Smooth muscle cell (in vitro differentiated cells): ENCODE data around the gene PRKCE. TPM values are rescaled to one million over a fixed set of nuclear protein-coding genes. Genes with fewer than 3 reads are reported as not detected.

Experiments
- DNase-seq: peaks from one replicate; lab custom pipeline; 2025; ENCODE audit not compliant: unreplicated experiment; lab: John Stamatoyannopoulos, UW
- H2AFZ ChIP-seq: fragments of 200-600 bp; sonication (generic); 2 replicates; pipeline ENCODE4 v1.6.0; 2016; ENCODE audit warnings: antibody characterized with exemption, low read depth, mild to moderate bottlenecking
- H3F3A ChIP-seq: fragments of 200-600 bp; sonication (generic); 2 replicates; pipeline ENCODE4 v1.6.0; 2017; ENCODE audit warnings: antibody characterized with exemption, low read depth
- H3K27ac ChIP-seq: fragments of 200-600 bp; sonication (generic); 2 replicates; pipeline ENCODE4 v1.5.1; 2016; ENCODE audit warnings: low read depth, mild to moderate bottlenecking
- H3K27me3 ChIP-seq: fragments of 200-600 bp; sonication (generic); 2 replicates; pipeline ENCODE4 v1.6.1; 2016; ENCODE audit warnings: low read depth, mild to moderate bottlenecking
- H3K36me3 ChIP-seq: fragments of 200-600 bp; sonication (generic); 2 replicates; pipeline ENCODE4 v1.5.1; 2016; ENCODE audit warnings: low read depth
- H3K4me1 ChIP-seq: fragments of 200-600 bp; sonication (generic); 2 replicates; pipeline ENCODE4 v1.5.1; 2016; ENCODE audit warnings: low read depth
- H3K4me2 ChIP-seq: fragments of 200-600 bp; sonication (generic); 2 replicates; pipeline ENCODE4 v1.6.0; 2016; ENCODE audit warnings: mild to moderate bottlenecking
- H3K4me3 ChIP-seq: fragments of 200-600 bp; sonication (generic); 2 replicates; pipeline ENCODE4 v1.5.1; 2016; ENCODE audit warnings: mild to moderate bottlenecking
- H3K79me2 ChIP-seq: fragments of 200-600 bp; sonication (generic); 2 replicates; pipeline ENCODE4 v1.6.0; 2016; ENCODE audit warnings: low read depth, mild to moderate bottlenecking
- H3K9ac ChIP-seq: fragments of 200-600 bp; sonication (generic); 2 replicates; pipeline ENCODE4 v1.6.0; 2016; ENCODE audit warnings: low read depth
- H3K9me3 ChIP-seq: fragments of 200-600 bp; sonication (generic); replicated peaks from 2 replicates; pipeline ENCODE4 v1.5.1; 2016; ENCODE audit warnings: low read depth
- H4K20me1 ChIP-seq: fragments of 200-600 bp; sonication (generic); 2 replicates; pipeline ENCODE4 v1.6.0; 2016; ENCODE audit warnings: low read depth
- WGBS: methylation state at CpG from one replicate; pipeline ENCODE4 v1.1.7; 2016; ENCODE audit warnings: low lambda C conversion rate; 5-methylcytosine and 5-hydroxymethylcytosine counted together
- polyA plus RNA-seq: library from polyadenylated mRNA; unstranded; fragments of >200 nt; fragmentation: Nextera tagmentation; extraction: Ambion mirVana; gene quantifications from 2 replicates; pipeline ENCODE4 v1.2.1, GENCODE V29; 2016
- total RNA-seq: library from RNA; depleted of rRNA; stranded (reverse); fragments of >200 nt; gene quantifications from 2 replicates; pipeline ENCODE4 v1.2.3, GENCODE V29; 2014
- TF ChIP-seq, protein P1 (sequence below): fragments of 200-600 bp; sonication (generic); IDR thresholded peaks from 2 replicates; pipeline ENCODE4 v1.5.1; 2017; ENCODE audit warnings: borderline replicate concordance, mild to moderate bottlenecking, antibody characterized with exemption; ENCODE audit not compliant: insufficient read depth, poor library complexity, severe bottlenecking

PRKCE gene
- total and polyA plus RNA-seq, 2 experiments from 2014 or later, result 20.6 to 29.1 TPM

DNA sequence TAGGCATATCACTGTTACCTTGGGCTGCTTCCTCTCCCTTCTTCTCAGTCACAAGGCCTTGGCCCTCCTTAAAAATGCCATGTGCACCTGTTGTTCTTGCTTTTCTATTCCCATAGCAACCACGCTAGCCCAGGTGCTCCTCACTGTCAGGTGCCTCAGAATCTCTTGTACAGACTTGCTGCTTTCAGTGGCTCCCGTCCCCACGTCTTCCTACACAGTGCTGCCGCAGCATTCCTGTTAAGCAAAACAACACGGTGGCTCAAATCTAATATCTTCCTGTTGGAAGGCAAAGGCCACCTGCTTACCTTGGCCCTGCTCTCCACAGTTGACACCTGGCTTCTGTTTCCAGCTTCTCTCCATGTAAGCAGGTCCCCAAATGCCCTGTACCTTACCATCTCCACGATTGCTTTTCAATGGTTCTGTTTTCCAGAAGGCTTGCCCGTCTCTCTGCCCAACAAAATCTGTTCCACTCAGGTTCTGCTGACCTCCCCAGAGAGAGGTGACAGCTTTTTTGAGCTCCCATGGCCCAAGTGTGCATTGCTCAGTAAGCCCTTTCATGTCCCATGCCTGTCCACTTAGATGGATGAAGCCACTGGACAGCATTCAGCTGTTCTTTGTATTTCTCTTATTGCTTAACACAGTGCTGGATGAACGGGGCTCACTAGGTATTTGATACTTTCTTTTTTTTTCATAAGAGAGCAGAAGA lies 240.4 kb downstream of the PRKCE start:
- WGBS, result 80% methylated on average over 8 of the region's 8 CpGs
- no peaks in the 10 kb centered on the region for H3K36me3 ChIP-seq
- no peak overlapping the region for H2AFZ ChIP-seq
- H3K79me2 ChIP-seq, result peaks cover 19% of the 10 kb centered on the region
- H3K4me3 ChIP-seq, result no peak overlapping the region
- no peak overlapping the region for H3K9ac ChIP-seq
- H3K27me3 ChIP-seq, result no peaks in the 10 kb centered on the region
- no peak overlapping the region for H3K27ac ChIP-seq
- no peak overlapping the region for H3K4me2 ChIP-seq
- no peaks in the 10 kb centered on the region for H3K9me3 ChIP-seq
- H3K4me1 ChIP-seq, result peaks cover 7% of the 10 kb centered on the region
- peaks cover 6% of the 10 kb centered on the region for H3F3A ChIP-seq
- no peak for DNase-seq
- TF ChIP-seq, protein P1, sequence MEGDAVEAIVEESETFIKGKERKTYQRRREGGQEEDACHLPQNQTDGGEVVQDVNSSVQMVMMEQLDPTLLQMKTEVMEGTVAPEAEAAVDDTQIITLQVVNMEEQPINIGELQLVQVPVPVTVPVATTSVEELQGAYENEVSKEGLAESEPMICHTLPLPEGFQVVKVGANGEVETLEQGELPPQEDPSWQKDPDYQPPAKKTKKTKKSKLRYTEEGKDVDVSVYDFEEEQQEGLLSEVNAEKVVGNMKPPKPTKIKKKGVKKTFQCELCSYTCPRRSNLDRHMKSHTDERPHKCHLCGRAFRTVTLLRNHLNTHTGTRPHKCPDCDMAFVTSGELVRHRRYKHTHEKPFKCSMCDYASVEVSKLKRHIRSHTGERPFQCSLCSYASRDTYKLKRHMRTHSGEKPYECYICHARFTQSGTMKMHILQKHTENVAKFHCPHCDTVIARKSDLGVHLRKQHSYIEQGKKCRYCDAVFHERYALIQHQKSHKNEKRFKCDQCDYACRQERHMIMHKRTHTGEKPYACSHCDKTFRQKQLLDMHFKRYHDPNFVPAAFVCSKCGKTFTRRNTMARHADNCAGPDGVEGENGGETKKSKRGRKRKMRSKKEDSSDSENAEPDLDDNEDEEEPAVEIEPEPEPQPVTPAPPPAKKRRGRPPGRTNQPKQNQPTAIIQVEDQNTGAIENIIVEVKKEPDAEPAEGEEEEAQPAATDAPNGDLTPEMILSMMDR, result no peak
- H4K20me1 ChIP-seq, result peaks cover 99% of the 10 kb centered on the region

DNA sequence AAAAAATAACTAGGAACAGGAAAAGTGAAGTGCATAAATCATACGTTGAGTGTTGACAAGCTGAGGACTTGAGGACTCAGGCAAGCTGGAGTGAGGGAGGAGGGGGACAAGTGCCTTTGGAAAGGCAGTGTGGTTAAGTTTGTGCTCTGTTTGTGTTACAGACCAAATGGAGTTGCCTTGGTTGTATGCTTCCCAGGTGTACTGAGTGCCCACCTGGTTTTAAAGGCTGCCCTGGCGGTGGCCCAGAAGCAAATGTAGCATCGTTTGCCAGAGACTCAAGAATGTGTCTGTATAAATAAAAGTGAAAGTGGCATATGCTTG lies 240.9 kb downstream of the PRKCE start:
- Histone ChIP-seq H3K27me3 (no peaks in the 10 kb centered on the region), H3K36me3 (no peaks in the 10 kb centered on the region), H2AFZ (no peak overlapping the region), H3K4me1 (peaks cover 7% of the 10 kb centered on the region), H3K4me2 (no peak overlapping the region), H3F3A (peaks cover 2% of the 10 kb centered on the region), H3K79me2 (peaks cover 22% of the 10 kb centered on the region), H3K27ac (no peak overlapping the region), H3K9ac (no peak overlapping the region), H3K9me3 (no peaks in the 10 kb centered on the region), H4K20me1 (peaks cover 99% of the 10 kb centered on the region), H3K4me3 (no peak overlapping the region)
- TF ChIP-seq, protein P1, result no peak
- no peak for DNase-seq
- 92% methylated on average over 3 of the region's 3 CpGs for WGBS

DNA sequence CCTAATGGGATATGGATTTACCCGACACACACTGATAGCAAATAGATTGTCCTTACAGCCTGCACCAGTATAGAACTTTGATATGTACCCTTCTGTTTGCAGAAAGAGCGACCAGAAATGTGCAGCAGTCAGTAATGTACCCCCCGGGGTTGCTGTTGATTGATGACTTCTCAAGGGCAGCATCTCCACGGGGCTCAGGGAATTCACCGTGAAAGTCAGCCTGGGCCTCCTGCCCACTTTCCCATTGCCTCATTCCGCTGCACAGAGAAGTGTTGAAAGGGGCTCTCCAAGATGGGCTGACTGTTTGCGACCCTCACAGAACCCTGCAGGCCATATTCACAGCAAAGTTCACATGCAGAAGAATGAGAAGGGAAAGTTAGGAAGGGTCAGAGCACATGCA lies 241.3 kb downstream of the PRKCE start:
- Histone ChIP-seq H3K4me1 (peaks cover 7% of the 10 kb centered on the region), H3K27ac (no peak overlapping the region), H3K4me2 (no peak overlapping the region), H3F3A (no peaks in the 10 kb centered on the region), H3K4me3 (no peak overlapping the region), H3K9ac (no peak overlapping the region), H3K36me3 (no peaks in the 10 kb centered on the region), H4K20me1 (peaks cover 99% of the 10 kb centered on the region), H3K79me2 (peaks cover 26% of the 10 kb centered on the region), H2AFZ (no peak overlapping the region), H3K9me3 (no peaks in the 10 kb centered on the region), H3K27me3 (no peaks in the 10 kb centered on the region)
- TF ChIP-seq, protein P1, result no peak
- no peak for DNase-seq
- 80% methylated on average over 7 of the region's 7 CpGs for WGBS

DNA sequence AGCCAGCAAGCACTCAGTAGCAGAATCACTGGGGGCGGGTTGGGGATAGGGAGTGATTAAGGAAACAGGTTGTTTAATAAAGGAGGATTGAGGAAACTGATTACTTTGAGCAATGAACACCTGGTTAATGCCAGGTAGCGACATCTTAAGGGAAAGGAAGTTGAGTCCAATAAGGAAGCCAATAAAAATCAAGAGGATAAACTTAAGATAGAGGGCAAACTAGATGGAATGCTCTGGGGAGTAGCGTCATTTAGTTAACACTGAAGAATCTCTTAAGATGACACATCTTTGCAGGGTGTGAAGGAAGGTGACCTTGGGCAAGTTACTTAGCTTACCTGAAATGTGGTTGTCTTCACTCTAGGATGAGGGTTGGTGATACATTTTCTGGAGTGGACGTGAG lies 242.7 kb downstream of the PRKCE start:
- Histone ChIP-seq H3F3A (no peaks in the 10 kb centered on the region), H4K20me1 (peaks cover 99% of the 10 kb centered on the region), H3K36me3 (no peaks in the 10 kb centered on the region), H2AFZ (no peak overlapping the region), H3K9me3 (no peaks in the 10 kb centered on the region), H3K27ac (no peak overlapping the region), H3K9ac (no peak overlapping the region), H3K4me1 (peaks cover 1% of the 10 kb centered on the region), H3K79me2 (peaks cover 27% of the 10 kb centered on the region), H3K27me3 (no peaks in the 10 kb centered on the region), H3K4me2 (no peak overlapping the region), H3K4me3 (no peak overlapping the region)
- TF ChIP-seq, protein P1, result no peak
- WGBS, result 94% methylated on average over 4 of the region's 4 CpGs
- DNase-seq, result no peak
